Measurements from ENCODE around the gene C14orf93.

The C14orf93 gene

GRCh38 chr14:22986508-22987054 is 23.4 kb downstream of the C14orf93 start:
- peak; percentile 62 for DNase-seq

GRCh38 chr14:22985894-22986507 is 23.9 kb downstream of the C14orf93 start:
- DNase-seq, result no peak

- no peak for DNase-seq
Measured at GRCh38 chr14:22984959-22985658, 24.8 kb downstream of the C14orf93 start.

- DNase-seq, result no peak
Measured at GRCh38 chr14:22982477-22983245, 27.3 kb downstream of the C14orf93 start, which contains the start of gene AJUBA. TSS of gene AJUBA (minus strand) at chr14:22982551. CDS start at chr14:22982266, 285 bp downstream.

- no peak for DNase-seq
Measured at GRCh38 chr14:22981876-22982476, 28.0 kb downstream of the C14orf93 start.

GRCh38 chr14:22981090-22981875 is 28.7 kb downstream of the C14orf93 start:
- DNase-seq, result no peak

- DNase-seq, result no peak
Measured at GRCh38 chr14:22980672-22981089, 29.3 kb downstream of the C14orf93 start.

- no peak for DNase-seq
Measured at GRCh38 chr14:22979748-22980392, 30.1 kb downstream of the C14orf93 start.

GRCh38 chr14:22978981-22979671 is 30.8 kb downstream of the C14orf93 start:
- DNase-seq, result no peak

GRCh38 chr14:22978487-22978837 is 31.5 kb downstream of the C14orf93 start:
- no peak for DNase-seq

GRCh38 chr14:22977684-22978486 is 32.1 kb downstream of the C14orf93 start:
- DNase-seq, result no peak

GRCh38 chr14:22977434-22977683 is 32.6 kb downstream of the C14orf93 start:
- DNase-seq, result no peak

- no peak for DNase-seq
Measured at GRCh38 chr14:22976620-22977433, 33.1 kb downstream of the C14orf93 start.

GRCh38 chr14:22974530-22975313 is 35.2 kb downstream of the C14orf93 start:
- DNase-seq, result no peak

GRCh38 chr14:22973217-22974032 is 36.5 kb downstream of the C14orf93 start:
- no peak for DNase-seq

GRCh38 chr14:22972313-22972930 is 37.5 kb downstream of the C14orf93 start:
- DNase-seq, result no peak

GRCh38 chr14:22971152-22971551 is 38.8 kb downstream of the C14orf93 start:
- no peak for DNase-seq

All from NCI-H2227 treated with DMSO at 0.1 percent for 48 hours (cell line).